ENCODE measurements around the gene ABCA4.
"Not testable (repeated sequence)": the region's sequence is repeated elsewhere in the genome, so short reads cannot be mapped to it uniquely, and the experiment has no call there.

Gene ABCA4

GRCh38 chr1:93979040-93979717, 141.8 kb downstream of the ABCA4 start:
- no peak for DNase-seq (ENCODE audit: low read depth)

DNA sequence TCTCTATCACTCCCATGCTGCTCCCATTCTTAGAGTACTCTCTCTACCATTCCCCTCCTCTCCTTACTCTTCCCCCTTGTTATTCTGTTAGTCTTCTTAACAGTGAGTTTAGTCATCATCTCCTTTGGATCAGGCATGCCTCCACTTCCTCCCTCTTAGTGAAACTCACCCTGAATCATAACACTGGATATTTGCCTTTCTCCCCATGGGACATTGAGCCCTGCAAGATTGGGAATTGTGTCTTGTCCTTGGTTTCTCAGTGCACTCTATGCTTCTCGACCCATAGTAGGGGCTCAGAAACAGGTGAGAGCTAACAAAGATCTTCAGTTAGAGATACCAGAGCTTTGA, 143.4 kb downstream of the ABCA4 start:
- no peak for DNase-seq (ENCODE audit: low read depth)

- DNase-seq (ENCODE audit: low read depth): no peak
These were observed 144.0 kb downstream of the ABCA4 start for GRCh38 chr1:93976711-93977597.

DNA sequence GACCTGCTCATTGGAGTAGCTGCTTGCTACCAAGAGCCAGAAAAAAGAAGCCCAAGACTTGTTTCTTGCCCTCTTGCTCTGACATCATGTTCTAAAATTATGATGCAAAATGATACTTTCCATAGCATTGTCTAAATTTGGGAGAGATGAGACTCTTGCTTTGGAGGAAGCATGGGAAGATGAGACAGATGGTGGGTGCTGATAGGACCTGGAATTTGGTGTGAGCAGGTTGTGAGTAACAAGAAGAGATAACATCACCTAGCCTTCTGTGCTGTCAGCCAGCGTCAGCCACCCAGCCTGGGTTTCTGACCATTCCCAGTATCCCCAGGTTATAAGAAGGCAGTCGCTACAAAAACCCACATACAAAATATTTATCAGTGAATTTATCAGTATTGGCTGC, 144.7 kb downstream of the ABCA4 start:
- no peak for DNase-seq (ENCODE audit: low read depth)

DNA sequence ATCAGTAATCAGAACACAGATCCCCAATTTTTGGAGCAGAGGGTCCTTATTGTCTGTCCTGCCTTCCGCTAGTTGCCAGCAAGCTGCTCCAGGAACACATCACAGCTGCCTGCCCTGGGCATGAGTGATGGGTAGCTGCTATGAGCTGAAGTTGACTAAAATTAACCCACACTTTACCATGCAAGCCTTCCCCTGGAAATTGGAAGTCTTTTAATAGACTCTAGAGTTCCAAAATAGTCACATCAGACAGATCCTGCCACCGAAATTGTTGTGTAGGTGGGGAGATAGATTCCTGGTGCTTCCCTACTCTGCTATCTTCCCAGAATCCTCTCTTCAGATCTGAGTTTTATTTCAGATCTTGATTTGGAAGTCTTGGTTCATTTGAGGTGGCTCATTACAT, 148.6 kb downstream of the ABCA4 start:
- no peak for DNase-seq (ENCODE audit: low read depth)

DNA sequence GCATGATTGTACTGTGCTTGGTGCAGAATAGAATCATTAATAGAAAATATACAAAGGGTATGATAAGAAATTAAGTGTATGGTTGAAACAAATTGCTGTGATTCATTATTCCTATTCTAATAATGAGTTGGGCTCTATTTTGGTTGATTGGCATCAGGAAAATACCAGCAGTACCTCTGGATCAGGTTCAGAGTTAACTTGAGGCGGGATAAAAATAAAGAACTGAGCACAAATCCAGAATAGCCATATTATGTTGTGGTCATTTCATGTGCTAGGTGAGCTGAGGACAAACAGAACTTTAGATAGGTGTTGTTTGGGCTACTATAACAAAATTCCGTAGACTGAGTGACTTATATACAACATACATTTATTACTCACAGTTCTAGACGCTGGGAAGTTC, 151.1 kb downstream of the ABCA4 start:
- DNase-seq (ENCODE audit: low read depth): no peak

- no peak for DNase-seq (ENCODE audit: low read depth)
These were observed 151.6 kb downstream of the ABCA4 start for GRCh38 chr1:93969371-93969770.

- no peak for DNase-seq (ENCODE audit: low read depth)
These were observed 153.6 kb downstream of the ABCA4 start for GRCh38 chr1:93967306-93967705.

DNA sequence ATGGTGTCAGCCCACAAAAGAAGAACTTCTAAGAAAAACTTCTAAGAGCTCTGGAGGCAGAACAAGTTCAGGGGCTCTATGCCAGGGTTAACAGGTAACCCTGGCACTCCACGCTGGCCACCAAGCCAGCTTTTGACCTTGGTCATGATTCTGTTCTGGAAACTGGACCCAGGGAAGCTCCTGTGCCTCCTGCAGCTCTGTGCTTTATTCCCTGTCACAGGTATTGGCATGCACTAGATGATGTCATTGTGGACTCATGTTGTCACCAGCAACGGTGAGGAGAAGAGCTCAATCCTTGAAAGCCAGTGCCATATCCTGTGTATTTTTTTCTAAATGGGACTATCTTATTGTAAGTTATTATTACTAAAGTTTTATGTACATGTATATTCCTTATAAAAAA, 155.1 kb downstream of the ABCA4 start:
- DNase-seq (ENCODE audit: low read depth): no peak

- DNase-seq (ENCODE audit: low read depth): no peak
These were observed 155.7 kb downstream of the ABCA4 start for GRCh38 chr1:93965256-93965655.

DNA sequence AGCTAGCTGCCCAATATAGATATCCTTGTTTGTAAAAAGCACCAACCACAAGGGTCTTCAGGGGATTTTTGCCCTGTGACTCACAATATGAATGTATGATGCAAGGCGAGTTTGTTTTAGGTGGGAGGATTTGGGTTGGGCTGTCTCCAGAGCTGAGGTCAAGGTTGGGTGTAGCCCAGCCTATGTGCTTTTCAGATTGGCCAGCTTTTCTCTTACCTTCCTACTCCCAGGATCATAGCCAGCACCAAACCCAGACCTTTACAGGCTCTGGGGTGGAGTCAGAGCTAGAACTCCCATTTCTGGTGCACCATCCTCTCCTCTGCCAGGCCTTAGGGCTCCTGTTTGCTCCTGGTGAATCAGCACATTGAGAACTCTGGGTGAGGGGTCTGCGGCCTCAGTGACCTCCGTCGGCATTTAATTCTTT, 156.2 kb downstream of the ABCA4 start:
- no peak for DNase-seq (ENCODE audit: low read depth)

DNA sequence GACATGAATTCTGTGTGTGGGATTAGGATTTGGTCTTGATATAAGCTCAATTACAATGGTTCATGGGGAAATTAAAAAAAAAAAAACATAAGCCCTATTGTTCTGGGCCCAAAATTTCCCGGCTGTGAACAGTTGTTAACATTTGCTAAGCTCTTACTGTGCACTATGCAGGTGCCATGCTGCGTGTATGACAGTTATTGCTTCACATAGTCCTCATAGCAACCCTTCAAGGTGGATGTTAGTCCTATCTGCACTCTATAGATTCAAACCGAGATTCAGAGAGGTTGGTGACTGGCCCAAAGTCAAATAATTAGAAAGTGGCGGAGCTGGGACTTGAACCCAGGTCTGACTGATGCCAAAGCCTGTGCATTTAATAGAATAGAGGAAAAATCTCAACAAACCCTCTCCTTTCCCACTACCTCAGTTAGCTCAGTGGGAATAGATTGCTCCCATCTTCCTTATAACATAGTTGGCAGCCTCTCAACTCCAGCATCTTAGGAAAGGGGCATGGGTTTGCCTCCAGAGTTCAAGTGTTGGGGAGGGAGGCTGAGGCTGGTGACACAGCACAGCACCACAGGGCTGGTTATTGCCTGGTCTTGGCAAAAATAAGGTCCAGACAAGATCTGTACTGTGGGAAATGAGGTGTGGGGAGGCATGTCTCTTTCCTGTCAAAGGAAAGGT, 156.7 kb downstream of the ABCA4 start:
- no peak for DNase-seq (ENCODE audit: low read depth)

GRCh38 chr1:93963585-93963984, 157.4 kb downstream of the ABCA4 start:
- no peak for DNase-seq (ENCODE audit: low read depth)

- no peak for DNase-seq (ENCODE audit: low read depth)
These were observed 159.0 kb downstream of the ABCA4 start for GRCh38 chr1:93961906-93962305.

DNA sequence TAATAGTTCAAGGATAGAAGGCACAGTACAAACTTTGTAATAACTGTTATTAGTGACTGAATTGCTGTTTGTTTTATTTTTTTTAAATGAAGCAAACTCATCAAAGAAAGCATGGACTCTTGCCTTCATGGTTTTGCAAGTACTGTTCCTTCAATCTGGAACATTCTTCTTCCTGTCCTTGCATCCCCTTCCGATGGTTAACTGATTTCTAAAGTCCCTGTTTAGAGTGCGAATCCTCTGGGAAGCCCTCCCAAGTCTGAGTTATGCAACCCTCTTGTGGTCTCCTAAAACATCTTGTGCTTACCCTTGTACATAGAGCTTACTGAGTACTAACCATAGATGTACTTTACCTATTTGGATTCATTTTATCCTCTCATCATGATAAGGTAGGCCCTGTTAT, 159.5 kb downstream of the ABCA4 start:
- DNase-seq (ENCODE audit: low read depth): no peak

DNA sequence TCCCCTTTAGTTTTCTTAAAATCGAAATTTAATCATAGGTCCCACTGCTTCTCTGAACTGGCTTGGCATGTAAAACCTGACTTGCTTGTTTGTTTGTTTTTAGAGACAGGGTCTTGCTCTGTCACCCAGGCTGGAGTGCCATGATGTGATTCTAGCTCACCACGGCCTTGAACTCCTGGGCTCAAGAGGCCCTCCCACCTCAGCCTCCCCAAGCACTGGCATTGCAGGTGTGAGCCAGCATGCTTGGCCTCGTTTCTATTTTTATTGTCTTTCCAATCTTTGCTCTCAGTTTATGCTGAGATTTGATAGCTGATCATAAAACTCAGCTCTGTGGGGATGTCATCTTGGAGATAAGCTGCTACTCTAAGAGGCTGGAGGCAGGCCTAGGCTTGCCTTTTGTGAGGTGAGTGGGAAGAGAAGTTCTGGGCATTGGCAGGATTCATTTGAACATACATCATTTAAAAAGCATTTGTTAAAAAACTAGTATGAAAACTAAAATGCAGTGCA, 160.3 kb downstream of the ABCA4 start:
- DNase-seq (ENCODE audit: low read depth): no peak

DNA sequence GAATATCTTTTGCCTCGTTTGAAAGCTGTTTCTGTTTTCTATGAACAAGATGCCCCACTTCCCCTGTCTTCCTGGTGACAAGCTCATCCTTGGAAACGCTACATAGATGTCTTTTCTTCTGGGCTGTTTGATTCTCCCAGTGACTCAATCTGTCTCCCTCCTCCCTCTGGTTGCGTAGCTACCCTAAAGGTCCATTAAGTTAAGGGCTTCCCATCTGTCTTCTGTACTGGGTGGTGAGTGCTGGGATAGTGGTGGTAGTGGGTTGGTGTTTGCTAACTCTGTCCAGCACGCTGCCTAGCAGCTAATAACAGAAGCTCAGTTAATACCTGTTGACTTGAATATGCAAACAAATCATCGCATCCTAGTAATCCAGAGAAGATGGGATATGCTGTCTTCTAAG, 161.5 kb downstream of the ABCA4 start:
- DNase-seq (ENCODE audit: low read depth): no peak

- DNase-seq (ENCODE audit: low read depth): no peak
These were observed 162.2 kb downstream of the ABCA4 start for GRCh38 chr1:93958726-93959100.

DNA sequence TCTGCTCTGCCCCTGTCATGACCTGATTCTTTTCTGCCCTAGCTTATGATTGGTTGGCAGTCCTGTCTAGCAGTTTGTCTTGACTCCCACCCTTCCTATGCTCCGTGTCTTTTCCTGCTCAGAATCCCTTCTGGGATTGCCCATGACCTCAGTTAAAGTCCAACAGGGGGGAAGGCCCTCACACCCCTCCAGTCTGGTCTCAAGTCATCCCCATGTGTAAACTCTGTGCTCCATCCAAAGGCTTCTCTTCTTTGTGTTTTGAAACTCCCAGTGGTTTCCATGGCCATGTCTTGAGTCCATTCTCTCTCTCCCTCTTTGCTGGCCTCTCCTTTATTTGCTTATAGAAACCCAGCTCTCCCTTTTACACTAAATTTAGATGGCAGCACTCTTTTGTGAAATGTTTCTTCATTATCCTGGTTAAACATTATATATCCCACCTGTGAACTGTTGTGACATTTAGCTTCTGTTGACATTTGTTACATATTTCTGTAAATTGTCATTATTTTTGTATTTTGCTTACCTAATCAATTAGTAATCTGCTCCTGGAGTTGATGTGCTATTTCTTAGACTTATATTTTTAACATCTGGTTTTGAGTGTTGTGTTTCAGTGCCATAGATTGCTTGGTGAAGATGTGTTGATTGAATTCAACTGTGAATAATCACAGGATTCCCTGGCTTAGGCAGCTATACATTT, 162.8 kb downstream of the ABCA4 start:
- no peak for DNase-seq (ENCODE audit: low read depth)

GRCh38 chr1:93955765-93956164, 165.2 kb downstream of the ABCA4 start:
- DNase-seq (ENCODE audit: low read depth): no peak

DNA sequence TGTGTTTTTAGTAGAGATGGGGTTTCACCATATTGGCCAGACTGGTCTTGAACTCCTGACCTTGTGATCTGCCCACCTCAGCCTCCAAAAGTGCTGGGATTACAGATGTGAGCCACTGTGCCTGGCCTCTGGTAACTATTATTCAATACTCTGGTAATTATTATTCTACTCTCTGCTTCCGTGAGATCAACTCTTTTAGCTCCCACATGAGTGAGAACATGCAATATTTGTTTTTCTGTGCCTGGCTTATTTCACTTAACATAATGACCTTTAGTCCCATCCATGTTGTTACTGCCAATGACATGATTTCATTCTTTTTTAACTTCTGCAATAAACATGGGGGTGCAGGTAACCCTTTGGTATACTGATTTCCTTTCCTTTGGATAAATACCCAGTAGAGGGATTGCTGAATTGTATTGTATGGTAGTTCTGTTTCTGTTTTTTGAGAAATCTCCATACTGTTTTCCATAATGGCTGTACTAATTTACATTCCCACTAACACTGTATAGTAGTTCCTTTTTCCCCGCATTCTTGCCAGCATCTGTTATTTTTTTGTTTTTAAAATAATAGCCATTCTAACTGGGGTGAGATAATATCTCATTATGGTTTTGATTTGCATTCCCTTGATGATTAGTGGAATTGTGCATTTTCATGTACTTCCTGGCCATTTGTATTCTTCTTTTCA, 173.8 kb downstream of the ABCA4 start:
- not testable (repeated sequence) for DNase-seq (ENCODE audit: low read depth)

Data from stimulated activated CD8-positive, alpha-beta memory T cell treated with anti-CD3 and anti-CD28 coated beads, Interleukin-12 subunit alpha, Interleukin-12 subunit beta, amount 100 ng/mL, for 1 hour (primary cell).